Right forelimb (tissue), 1 donor: Measurements from ENCODE around the gene GALM.

Experiments used
- DNase-seq: peaks from one replicate; pipeline ENCODE4 v3.0.0-alpha.2; 2018

Gene GALM

GRCh38 chr2:38778687-38779082 is 112.8 kb downstream of the GALM start:
- no peak for DNase-seq

GRCh38 chr2:38783586-38783985 is 117.7 kb downstream of the GALM start:
- no peak for DNase-seq
